ENCODE results near the gene CMIP. TPM values are rescaled to one million over a fixed set of nuclear protein-coding genes. Genes with fewer than 3 reads are reported as not detected.

Gene CMIP
- total RNA-seq, 3 donors from 2014 or later, result 73.3 to 127 (median 79.8) TPM

- DNase-seq, result peak in 1 of 3 donors; percentile 34
- Histone ChIP-seq H3K4me3 (no peak overlapping the region), H3K9me3 (no peaks in the 10 kb centered on the region), H3K36me3 (ENCODE audit: low read depth) (no peaks in the 10 kb centered on the region), H3K4me1 (ENCODE audit: low read depth) (peaks cover 4% of the 10 kb centered on the region)
- peak; percentile 27 for ATAC-seq
- intact Hi-C loops (cut with DNase I, micrococcal nuclease), result no loop called here
- TF ChIP-seq CTCF (IDR thresholded peaks at IDR 0.05), result no peak
These were observed 160.4 kb downstream of the CMIP start for GRCh38 chr16:81604960-81605383.

GRCh38 chr16:81606039-81606438 lies 161.4 kb downstream of the CMIP start:
- ATAC-seq, result peak; percentile 30
- Histone ChIP-seq H3K36me3 (ENCODE audit: low read depth) (no peaks in the 10 kb centered on the region), H3K4me3 (no peak overlapping the region), H3K9me3 (no peaks in the 10 kb centered on the region), H3K4me1 (ENCODE audit: low read depth) (peaks cover 4% of the 10 kb centered on the region)
- peak in 1 of 3 donors; percentile 8 for DNase-seq
- no peak for TF ChIP-seq CTCF (IDR thresholded peaks at IDR 0.05)
- intact Hi-C loops (cut with DNase I, micrococcal nuclease), result no loop called here

- no peaks in the 10 kb centered on the region for H3K36me3 ChIP-seq (ENCODE audit: low read depth)
- no peak for DNase-seq
- intact Hi-C loops (cut with DNase I, micrococcal nuclease), result no loop called here
- H3K4me1 ChIP-seq (ENCODE audit: low read depth), result no peaks in the 10 kb centered on the region
- no peak for TF ChIP-seq CTCF (IDR thresholded peaks at IDR 0.05)
- H3K4me3 ChIP-seq, result no peak overlapping the region
- ATAC-seq, result no peak
- H3K9me3 ChIP-seq, result no peaks in the 10 kb centered on the region
These were observed 162.4 kb downstream of the CMIP start for GRCh38 chr16:81607006-81607405.

- H3K4me3 ChIP-seq, result no peak overlapping the region
- no peaks in the 10 kb centered on the region for H3K36me3 ChIP-seq (ENCODE audit: low read depth)
- intact Hi-C loops (cut with DNase I, micrococcal nuclease), result no loop called here
- ATAC-seq, result no peak
- no peak for TF ChIP-seq CTCF (IDR thresholded peaks at IDR 0.05)
- DNase-seq, result no peak
- no peaks in the 10 kb centered on the region for H3K9me3 ChIP-seq
- H3K4me1 ChIP-seq (ENCODE audit: low read depth), result no peaks in the 10 kb centered on the region
These were observed 163.4 kb downstream of the CMIP start for GRCh38 chr16:81607805-81608522.

- intact Hi-C loops (cut with DNase I, micrococcal nuclease), result no loop called here
- no peak for TF ChIP-seq CTCF (IDR thresholded peaks at IDR 0.05)
- no peaks in the 10 kb centered on the region for H3K9me3 ChIP-seq
- H3K4me3 ChIP-seq, result no peak overlapping the region
- no peaks in the 10 kb centered on the region for H3K36me3 ChIP-seq (ENCODE audit: low read depth)
- no peaks in the 10 kb centered on the region for H3K4me1 ChIP-seq (ENCODE audit: low read depth)
- peak in 1 of 3 donors; percentile 39 for DNase-seq
- peak; percentile 35 for ATAC-seq
These were observed 164.1 kb downstream of the CMIP start for GRCh38 chr16:81608523-81609209.

Data from mucosa of descending colon (tissue), 3 donors.